Kidney tubule cell (primary cell): ENCODE results near the gene SPINK2.
A peak's percentile ranks its signal among the peaks of the same experiment; 100 is the strongest.

Experiments used
- DNase-seq: peaks from one replicate; pipeline ENCODE4 v3.0.0-alpha.2; 2018; ENCODE audit warnings: low spot score

SPINK2 gene, protein sequence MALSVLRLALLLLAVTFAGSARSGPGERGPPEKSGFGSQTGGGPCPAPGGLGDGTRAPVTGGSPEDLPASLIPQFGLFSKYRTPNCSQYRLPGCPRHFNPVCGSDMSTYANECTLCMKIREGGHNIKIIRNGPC

DNA sequence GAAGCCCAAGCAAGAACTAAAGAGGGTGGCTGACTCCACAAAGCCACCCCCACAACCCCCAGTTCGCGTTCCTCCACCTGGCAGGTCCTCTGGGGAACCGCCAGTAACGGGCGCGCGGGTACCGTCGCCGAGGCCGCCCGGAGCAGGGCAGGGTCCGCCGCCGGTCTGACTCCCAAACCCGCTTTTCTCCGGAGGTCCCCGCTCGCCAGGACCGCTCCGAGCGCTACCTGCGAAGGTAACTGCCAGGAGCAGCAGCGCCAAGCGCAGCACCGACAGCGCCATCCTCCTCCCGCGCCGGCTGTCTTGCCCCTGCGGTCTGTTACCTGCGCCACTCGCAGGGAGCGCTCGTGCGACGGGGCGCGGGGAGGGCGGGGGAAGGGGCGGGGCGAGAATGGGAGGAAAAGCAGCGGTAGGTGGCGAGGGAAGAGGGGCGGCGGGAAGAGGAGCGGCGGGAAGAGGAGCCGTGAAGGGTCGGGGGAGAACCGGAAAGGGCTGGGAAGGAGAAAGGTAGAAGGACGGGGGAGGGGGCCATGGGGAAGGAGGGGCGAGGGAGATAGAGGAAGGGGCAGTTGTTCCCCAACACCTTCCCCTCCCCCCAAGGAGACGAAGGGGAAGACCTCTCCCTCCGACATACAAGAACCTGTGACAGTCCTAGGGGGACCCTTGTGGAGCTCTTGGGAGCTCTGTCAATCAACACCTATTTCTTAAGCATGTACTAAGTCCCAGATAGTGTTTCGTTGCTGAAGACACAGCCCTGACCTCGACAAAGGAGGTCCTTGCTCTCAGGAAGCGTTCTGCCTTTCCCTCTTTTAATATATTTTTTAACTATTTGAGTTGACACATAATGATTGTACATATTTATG, at the start of gene SPINK2:
SPINK2 (minus strand) TSS at position 321 of the 863 bp plus-strand sequence; CDS start at position 282, 39 bp downstream.
- peak; percentile 43 for DNase-seq

DNA sequence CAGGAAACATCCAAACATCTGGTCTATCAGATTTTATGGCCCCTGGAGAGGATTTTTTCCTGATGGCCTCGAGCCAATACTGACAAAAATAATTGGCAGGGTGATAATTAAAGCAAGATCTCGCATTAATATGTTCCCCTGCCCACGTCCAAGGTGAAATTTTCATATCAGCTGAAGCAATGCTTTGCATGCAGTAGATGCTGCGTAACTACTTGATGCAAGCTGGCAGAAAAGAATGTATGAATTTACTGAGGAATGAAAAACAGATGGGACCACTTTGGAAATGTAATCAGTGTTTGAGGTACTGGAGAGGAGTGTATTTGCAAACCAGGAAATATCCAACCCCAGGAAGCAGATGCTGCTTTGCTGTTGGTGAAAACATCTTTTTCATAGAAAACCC, 49.4 kb upstream of the SPINK2 start:
- no peak for DNase-seq

DNA sequence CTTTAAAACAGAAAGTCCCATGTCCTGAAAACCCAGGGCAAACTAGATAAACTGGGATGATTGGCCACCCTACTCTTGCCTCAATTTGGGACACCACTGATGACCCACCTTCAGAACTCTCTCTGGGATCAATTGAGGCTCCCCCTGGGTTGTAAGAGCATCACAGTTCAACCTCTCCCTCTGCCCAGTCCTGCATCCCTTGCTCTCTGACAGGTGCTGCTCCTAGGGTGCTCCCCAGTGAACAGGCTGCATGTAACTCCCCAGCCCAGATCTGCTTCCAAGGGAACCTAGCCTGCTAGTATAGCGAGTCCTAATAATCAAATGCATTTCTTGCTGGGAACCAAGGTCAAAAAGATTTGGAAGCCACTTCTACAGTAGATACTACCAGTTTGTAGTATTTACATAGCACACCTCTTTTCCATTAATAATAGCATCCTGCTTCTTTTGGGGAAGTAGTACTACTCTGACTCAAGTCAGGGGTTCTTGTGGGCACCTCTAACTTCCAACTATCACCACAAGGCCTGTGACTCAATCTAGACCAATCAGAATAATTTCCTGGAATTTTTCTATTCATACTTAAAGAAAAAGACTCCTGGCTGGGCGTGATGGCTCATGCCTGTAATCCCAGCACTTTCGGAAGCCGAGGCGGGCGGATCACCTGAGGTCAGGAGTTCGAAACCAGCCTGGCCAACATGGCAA, 42.1 kb upstream of the SPINK2 start:
- DNase-seq: peak; percentile 22

DNA sequence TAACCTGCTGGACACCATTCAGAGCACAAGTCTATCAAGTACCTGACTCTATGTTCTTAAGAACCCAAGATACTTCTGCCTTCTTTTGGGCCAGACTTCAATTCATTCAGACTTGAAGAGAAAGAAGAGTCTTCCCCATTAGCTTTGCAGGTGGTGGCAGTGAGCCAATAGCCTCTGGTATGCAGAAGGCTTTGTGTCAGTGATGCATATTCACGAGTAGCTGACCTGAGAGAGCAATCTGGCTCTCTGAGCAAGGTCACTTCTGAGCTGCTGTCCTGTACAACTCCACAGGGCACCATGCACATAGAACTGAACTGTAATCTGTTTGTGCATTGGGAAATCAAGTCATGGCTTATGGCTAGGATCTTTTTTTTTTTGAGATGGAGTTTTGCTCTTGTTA, 39.9 kb upstream of the SPINK2 start:
- peak; percentile 56 for DNase-seq

DNA sequence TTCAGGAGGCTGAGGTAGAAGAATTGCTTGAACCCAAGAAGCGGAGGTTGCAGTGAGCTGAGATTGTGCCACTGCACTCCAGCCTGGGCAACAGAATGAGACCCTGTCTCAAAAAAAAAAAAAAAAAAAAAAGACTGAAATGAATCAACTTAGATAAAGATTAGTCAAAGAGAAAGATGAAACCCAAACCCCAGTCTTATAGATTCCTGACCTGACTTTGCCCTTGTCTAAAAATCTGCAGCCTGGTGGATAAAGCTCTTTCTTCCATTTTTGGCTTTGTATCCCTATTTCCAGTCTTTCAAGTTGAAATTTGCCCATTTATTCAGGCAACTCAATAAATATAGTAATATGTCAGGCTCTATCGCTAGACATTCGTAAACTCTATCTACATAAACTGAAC, 39.3 kb upstream of the SPINK2 start:
- no peak for DNase-seq

DNA sequence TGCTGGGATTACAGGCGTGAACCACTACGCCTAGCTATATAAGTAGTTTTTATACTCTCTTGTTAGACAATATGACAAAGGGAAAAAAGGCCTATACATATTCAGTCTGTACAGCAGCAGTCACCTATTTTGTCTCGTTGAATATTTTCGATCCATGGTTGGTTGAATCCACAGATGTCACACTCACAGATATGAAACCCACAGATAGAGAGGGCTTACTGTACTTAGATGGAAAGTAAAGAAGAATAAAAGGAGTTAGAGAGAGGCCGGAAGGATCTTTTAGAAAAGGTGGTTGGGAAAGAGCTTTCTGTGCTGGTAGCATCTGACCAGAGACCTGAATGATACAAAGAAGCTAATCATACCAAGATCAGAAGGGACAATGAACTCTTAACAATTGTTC, 38.3 kb upstream of the SPINK2 start:
- no peak for DNase-seq

DNA sequence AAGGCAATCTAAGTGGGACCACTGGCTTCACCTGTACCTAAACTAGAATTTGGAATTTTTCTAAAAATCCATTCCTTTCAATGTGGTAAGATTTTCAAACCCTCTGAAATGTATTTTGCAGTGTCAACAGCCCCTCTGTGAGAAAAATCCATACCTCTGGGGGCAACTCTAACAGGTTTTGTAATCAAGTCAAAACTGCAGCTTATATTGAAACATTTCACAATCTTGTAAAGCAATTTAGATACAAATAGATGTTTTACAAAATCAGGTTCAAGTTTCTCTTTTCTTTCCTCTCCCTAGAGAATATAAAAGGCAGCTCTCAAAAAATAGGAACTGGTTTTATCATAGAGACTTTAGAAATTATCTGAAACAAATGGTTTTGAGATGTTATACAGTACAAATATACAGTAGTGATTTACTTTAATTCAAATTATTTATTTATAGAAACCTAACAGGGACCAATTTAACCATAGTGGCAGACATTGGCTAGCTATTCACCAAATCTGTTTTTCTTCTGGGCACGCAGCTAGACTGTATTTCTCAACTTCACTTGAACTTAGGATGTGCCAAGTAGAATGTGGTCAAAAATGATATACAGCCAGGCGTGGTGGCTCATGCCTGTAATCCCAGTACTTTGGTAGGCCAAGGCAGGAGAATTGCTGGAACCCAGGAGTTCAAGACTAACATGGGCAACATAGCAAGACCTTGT, 36.3 kb upstream of the SPINK2 start:
- no peak for DNase-seq

DNA sequence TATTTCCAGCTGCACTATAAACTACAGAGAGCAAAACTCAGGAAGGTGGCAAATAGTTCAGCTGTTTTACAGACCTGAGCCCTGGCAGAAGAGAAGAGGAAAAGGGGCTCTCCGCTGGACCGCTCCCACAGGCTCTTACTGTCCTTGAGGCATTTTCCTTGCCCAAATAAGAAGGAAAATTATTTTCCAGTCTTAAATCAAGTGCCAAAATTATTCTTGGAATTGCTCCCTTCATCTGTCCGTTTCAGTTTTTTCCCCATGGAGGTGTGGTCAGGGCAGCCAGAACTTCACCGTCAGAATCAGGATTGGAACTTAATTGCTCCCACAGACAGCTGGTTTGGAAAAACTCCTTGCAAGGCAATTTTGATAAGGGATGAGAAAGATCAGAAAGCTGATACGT, 35.2 kb upstream of the SPINK2 start:
- no peak for DNase-seq

DNA sequence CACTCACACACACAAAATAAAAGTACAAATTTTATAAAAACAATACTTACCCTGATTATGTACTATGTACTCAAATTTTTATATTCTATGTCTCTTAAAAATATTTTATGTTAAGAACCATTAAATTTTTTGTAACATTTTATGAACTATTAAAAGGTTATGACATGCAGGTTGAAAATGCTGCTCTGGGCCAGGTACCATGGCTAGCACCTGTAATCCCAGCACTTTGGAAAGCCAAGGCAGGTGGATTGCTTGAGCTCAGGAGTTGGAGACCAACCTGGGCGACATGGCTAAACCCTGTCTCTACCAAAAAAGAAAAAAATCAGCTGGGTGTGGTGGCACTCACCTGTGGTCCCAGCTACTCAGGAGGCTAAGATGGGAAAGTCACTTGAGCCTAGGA, 29.4 kb upstream of the SPINK2 start:
- DNase-seq: no peak

DNA sequence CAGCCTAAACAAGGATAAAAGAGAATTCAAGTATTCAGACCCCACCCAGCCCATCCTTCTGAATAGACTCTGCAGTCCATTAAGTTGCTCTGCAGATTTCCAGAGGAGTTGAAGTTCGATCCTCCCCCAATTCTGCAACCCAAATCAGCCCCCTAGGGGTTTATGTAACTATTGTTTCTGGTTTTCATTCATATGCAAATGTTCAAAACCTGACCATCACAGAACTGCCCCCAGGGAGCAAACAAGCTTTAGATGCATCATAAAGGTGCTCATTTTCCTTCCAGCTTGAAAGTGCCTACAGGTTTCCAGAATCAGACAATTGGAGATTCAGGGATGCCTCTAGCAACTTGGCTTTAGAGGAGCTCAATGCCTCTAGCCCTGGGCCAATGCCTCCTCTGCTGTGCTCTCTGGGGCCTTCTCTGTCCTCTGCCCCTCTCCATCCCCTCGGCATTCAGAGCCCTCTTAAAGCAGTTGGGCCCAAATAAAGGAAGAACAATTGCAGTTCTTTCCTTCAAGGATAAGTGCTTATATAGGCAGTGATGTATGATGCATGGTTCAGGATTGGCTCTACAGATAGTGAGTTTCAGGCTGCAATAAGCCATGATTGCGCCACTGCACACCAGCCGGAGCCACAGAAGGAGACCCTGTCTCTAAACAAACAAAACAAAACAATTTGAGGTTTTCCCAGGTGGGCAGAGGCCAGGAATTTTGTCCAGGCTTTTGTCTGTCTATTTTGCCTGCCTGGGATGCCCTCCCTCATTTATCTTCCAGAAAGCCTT, 23.5 kb upstream of the SPINK2 start:
- DNase-seq: no peak

DNA sequence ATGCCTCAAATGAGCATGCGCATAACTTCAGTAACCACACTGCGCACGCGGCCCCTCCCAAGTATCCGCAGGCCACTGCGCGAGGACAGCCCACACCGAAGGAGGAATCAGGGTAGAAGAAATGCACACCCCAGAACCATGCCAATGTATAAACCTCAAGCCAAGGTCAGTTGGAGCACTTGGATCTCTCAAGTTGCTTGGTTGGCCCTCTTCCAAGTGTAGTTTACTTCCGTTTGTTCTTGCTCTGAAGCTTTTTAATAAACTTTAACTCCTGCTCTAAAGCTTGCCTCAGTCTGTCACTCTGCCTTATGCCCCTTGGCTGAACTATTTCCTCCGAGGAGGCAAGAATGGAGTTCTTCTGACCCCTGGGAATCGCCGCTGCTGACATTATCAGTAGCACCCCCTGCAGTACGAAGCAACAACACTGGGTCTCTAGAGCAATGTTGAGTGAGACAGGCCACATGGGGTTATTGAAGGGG, 22.0 kb upstream of the SPINK2 start:
- no peak for DNase-seq

DNA sequence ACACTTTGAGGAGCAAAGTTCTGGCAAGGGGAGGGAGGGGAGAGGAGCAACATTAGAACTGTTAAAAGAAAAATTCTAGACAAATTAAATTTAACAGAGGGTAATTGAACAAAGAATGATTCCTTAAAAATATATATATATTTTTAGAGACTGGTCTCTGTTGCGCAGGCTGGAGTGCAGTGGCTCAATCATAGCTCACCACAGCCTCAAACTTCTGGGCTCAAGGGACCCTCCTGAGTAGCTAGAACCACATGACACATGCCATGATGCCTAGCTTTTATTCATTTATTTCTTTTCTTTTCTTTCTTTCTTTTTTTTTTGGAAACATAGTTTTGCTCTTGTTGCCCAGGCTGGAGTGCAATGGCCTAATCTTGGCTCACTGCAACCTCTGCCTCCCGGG, 19.1 kb upstream of the SPINK2 start:
- no peak for DNase-seq

DNA sequence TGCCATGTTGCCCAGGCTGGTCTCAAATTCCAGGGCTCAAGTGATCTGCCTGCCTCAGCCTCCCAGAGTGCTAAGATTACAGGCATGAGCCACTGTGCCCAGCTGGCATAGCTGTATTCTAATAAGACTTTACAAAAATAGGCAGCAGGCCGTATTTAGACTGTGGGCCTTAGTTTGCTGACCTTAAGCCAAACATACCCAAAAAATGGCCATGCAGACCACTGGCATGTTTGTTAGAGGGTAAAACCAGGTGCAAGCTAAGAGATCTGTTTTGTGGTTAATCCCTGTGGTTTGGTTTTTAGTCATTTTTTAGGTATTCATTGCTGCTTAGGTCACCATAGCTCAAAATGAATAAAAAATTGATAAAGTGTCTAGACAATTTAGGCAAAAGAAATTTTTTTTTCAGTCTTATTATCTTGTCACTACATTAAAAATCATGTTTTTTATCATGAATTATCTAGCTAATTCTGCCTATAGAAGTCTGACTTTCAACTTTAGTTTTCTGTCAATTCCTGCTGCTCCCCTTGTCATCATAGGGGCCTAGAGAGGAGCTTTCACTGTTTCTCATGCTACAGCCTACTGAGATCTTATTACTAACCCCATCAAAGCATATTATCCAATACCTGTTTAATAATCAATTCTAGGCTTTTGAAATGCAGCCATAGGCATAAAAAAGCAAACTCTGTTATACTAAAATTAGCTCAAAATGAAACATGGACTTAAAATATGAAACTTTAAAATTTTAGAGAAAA, 7.5 kb upstream of the SPINK2 start:
- peak; percentile 41 for DNase-seq

DNA sequence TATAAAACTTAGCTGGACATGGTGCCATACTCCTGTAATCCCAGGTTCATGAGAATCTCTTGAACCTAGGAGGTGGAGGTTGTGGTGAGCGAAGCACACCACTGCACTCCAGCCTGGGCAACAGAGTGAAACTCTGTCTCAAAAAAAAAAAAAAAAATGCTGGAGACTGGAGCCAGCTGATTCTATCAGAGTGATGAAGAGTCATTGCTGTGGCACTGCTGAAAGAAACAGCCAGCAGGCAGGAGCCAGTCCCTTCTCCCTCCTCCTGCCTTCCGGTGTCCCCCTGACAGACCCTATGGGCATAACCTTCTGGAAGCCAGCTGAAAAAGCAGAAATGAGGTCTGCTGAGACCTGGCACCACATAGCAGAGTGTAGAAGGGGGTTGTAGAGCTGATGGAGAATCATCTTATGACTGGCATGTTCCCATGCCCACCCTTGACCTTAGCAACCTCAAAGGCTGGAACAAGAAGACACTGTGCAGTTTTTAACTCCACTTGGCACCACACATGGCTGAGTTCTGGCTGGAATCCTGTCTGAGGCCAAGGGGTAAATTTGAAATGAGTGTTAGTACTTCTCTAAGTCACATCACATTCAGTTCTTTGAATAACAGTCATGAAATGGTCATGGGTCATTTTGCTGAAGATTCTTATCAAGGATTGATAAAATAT, 2.6 kb upstream of the SPINK2 start:
- no peak for DNase-seq

DNA sequence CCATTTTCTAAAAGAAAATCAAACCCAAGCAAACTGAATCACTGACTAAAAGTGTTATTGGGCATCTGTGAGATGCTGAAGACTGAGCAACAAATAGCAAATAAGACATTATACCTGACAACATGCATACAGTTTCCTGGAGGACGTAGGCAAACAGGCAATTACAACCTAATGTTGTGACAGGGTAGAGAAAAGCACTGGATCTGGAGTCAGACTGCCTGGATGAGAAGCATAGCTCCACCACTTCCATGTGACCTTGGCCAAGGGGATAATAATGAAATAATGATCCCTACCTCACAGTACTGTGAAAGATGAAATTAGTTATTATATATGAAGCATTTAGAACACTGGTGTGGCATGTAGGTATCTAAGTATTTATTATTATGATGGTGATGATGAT, 2.7 kb downstream of the SPINK2 start:
- DNase-seq: no peak

DNA sequence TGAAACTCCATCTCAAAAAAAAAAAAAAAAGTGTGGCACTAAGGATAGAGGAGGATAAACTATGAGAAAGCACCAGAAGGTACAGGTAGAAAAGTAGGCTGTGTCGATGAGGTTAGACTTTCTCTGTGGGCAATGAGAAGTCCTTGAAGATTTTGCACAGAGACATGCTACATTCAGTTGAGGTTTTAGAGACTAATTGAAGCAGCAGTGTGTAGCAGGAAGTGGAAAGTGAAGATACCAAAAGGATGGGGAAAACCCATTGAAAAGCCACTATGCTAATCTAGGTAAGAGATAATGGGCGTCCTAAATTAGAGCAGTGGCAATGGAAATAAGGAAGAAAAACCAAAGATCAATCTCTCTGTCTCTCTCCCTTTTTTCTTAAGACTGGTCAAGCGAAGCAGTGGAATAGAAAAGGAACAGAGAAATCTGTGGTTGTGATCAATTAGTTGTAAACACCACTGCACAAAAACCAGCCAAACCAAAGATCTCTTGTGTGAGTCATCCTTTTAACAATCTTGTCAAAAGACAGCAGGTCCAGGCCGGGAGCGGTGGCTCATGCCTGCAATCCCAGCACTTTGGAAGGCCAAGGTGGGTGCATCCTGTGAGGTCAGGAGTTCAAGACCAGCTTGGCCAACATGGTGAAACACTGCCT, 3.5 kb downstream of the SPINK2 start:
- peak; percentile 40 for DNase-seq

DNA sequence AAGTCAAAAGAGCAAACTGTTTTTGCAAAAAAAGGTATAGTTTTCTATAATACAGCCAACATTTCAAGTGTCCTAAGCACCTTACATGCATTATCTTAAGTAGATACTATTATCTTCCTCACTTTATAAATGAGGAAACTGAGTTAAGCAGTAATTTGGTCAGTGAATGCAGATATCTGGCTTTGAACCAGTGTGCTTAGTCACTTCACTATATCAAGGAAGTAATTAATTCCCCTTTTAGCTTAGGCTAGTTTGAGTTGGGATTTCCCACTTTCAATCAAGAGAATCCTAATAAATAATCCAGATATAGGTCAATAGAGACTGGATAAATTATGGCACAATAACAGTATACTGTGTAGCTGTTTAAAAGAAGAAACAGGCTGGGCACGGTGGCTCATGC, 14.8 kb downstream of the SPINK2 start:
- no peak for DNase-seq

DNA sequence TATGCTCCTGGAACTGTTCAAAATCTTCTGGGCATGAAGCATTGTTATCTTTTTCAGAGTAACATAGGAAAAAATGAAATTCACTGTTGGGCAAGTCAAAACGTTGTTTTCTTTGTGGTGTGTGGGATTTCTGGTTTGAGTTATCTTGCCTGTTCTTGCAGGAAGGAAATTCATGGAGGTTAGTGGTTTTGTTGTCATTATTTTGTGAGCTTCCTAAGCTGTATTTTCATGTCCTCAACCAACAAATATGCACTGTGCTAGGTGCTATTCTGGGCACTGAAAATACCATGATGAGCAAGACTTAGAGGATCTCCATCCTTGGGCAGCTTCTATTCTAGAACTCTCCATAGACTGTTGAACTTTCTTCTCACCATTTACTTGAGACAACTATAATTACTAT, 16.9 kb downstream of the SPINK2 start:
- DNase-seq: no peak

DNA sequence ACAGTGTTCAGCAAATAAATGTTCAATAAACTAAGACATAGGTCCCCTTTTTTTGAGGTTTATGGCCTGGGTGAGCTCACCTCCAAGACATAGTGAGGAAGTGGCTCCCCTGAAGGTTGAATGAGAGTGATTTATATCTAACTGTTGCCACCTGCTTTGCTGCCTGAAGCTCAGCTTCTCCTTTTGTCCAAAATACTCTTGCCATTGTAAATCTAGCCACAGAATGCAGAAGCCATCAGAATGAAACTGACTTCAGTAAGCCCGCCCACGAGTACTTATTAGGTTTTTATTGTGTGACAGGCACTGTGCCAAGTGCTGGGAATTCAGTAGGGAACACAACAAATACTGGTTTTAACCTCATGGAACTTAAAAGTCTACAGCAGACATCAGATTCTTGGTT, 18.0 kb downstream of the SPINK2 start:
- no peak for DNase-seq
